DOHH2 (cell line): ENCODE data around the gene CES3.

Source experiments
- H3F3A ChIP-seq: fragments of 200-600 bp; sonication (generic), shearing (Covaris generic); 2 replicates; pipeline ENCODE4 v1.6.0; 2016; ENCODE audit warnings: antibody characterized with exemption, mild to moderate bottlenecking; ENCODE audit not compliant: control insufficient read depth, insufficient read depth
- H3K27ac ChIP-seq: fragments of 200-600 bp; sonication (generic); 2 replicates; pipeline ENCODE4 v1.5.1; 2014; ENCODE audit warnings: low read depth, mild to moderate bottlenecking, low read length, moderate library complexity
- H3K27me3 ChIP-seq: fragments of 200-600 bp; sonication (generic); 2 replicates; pipeline ENCODE4 v1.6.1; 2014; ENCODE audit warnings: mild to moderate bottlenecking, low read length, mixed read lengths; ENCODE audit not compliant: control insufficient read depth
- H3K36me3 ChIP-seq: fragments of 200-600 bp; sonication (generic); 2 replicates; pipeline ENCODE4 v1.6.1; 2014; ENCODE audit warnings: mild to moderate bottlenecking, low read length, moderate library complexity, mixed read lengths; ENCODE audit not compliant: control insufficient read depth
- H3K4me1 ChIP-seq: fragments of 200-600 bp; sonication (generic); 2 replicates; pipeline ENCODE4 v1.6.1; 2014; ENCODE audit warnings: mild to moderate bottlenecking, low read length, mixed read lengths; ENCODE audit not compliant: control insufficient read depth
- H3K4me2 ChIP-seq: fragments of 200-600 bp; sonication (generic); 2 replicates; pipeline ENCODE4 v1.6.0; 2014; ENCODE audit warnings: mild to moderate bottlenecking, low read length, moderate library complexity
- H3K4me3 ChIP-seq: fragments of 200-600 bp; sonication (generic); 2 replicates; pipeline ENCODE4 v1.5.1; 2014; ENCODE audit warnings: mild to moderate bottlenecking, low read length, mixed read lengths
- H3K79me2 ChIP-seq: fragments of 200-600 bp; sonication (generic); 2 replicates; pipeline ENCODE4 v1.6.1; 2014; ENCODE audit warnings: mild to moderate bottlenecking, low read length, mixed read lengths; ENCODE audit not compliant: control insufficient read depth
- H3K9me2 ChIP-seq: fragments of 200-600 bp; sonication (generic); replicated peaks from 2 replicates; pipeline ENCODE4 v1.6.1; 2014; ENCODE audit warnings: mild to moderate bottlenecking, low read length, mixed read lengths; ENCODE audit not compliant: control insufficient read depth
- H3K9me3 ChIP-seq: fragments of 200-600 bp; sonication (generic); 2 replicates; pipeline ENCODE4 v1.6.1; 2014; ENCODE audit warnings: antibody characterized with exemption, low read length, mixed read lengths; ENCODE audit not compliant: control insufficient read depth, insufficient read depth
- H4K20me1 ChIP-seq: fragments of 200-600 bp; sonication (generic); 2 replicates; pipeline ENCODE4 v1.6.0; 2014; ENCODE audit warnings: low read depth, mild to moderate bottlenecking, antibody characterized with exemption, low read length, moderate library complexity; ENCODE audit not compliant: control insufficient read depth, insufficient read depth
- CTCF ChIP-seq: fragments of 200-600 bp; sonication (generic); IDR thresholded peaks from one replicate; pipeline ENCODE4 v1.5.1; 2014; ENCODE audit warnings: antibody characterized with exemption, mild to moderate bottlenecking, low read depth, low read length; ENCODE audit not compliant: poor library complexity, severe bottlenecking
- EZH2phosphoT487 ChIP-seq: fragments of 200-600 bp; sonication (generic); IDR thresholded peaks from 2 replicates; pipeline ENCODE4 v1.6.1; 2017; ENCODE audit warnings: borderline replicate concordance, mild to moderate bottlenecking, antibody characterized with exemption, low read length, moderate library complexity, mixed read lengths

The CES3 gene

DNA sequence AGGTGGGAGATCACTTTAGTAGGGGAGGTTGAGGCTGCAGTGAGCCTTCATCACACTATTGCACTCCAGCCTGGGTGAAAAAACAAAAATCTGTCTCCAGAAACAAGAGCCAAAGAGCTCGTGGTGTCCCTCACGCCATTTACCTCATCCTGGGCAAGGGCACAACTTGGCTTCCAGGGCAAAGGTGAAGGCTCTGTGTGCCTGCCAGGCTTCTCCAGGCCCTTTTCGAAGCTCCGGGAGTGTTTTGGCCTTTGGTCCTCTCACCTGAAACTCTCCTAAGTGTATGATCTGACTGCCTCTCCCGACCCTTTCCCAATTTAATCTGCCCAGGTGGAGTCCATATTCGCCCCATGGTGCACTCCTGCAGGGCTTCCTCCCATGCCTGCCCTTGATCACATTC, 11.6 kb upstream of the CES3 start:
- Histone ChIP-seq H3K9me3 (no peaks in the 10 kb centered on the region), H3K27ac (no peak overlapping the region), H3K27me3 (peaks cover 48% of the 10 kb centered on the region)

GRCh38 chr16:66950437-66950836, 10.6 kb upstream of the CES3 start:
- H4K20me1 ChIP-seq: no peaks in the 10 kb centered on the region
- H3K36me3 ChIP-seq: no peaks in the 10 kb centered on the region
- no peak overlapping the region for H3K27ac ChIP-seq
- no peak overlapping the region for H3K4me2 ChIP-seq
- no peaks in the 10 kb centered on the region for H3K79me2 ChIP-seq
- no peaks in the 10 kb centered on the region for H3K9me3 ChIP-seq
- H3K4me1 ChIP-seq: peaks cover 18% of the 10 kb centered on the region
- H3K4me3 ChIP-seq: no peak overlapping the region
- TF ChIP-seq EZH2phosphoT487 (no peak), CTCF (no peak)
- H3K27me3 ChIP-seq: peaks cover 48% of the 10 kb centered on the region
- no peaks in the 10 kb centered on the region for H3K9me2 ChIP-seq
- no peaks in the 10 kb centered on the region for H3F3A ChIP-seq

More for the DNA sequence above, 11.6 kb upstream of the CES3 start:
- Histone ChIP-seq H3K79me2 (no peaks in the 10 kb centered on the region), H3K9me2 (no peaks in the 10 kb centered on the region), H4K20me1 (no peaks in the 10 kb centered on the region), H3K4me1 (peaks cover 18% of the 10 kb centered on the region), H3K4me2 (no peak overlapping the region), H3K36me3 (no peaks in the 10 kb centered on the region), H3K4me3 (no peak overlapping the region), H3F3A (no peaks in the 10 kb centered on the region)
- no peak for TF ChIP-seq EZH2phosphoT487
- TF ChIP-seq CTCF: no peak

DNA sequence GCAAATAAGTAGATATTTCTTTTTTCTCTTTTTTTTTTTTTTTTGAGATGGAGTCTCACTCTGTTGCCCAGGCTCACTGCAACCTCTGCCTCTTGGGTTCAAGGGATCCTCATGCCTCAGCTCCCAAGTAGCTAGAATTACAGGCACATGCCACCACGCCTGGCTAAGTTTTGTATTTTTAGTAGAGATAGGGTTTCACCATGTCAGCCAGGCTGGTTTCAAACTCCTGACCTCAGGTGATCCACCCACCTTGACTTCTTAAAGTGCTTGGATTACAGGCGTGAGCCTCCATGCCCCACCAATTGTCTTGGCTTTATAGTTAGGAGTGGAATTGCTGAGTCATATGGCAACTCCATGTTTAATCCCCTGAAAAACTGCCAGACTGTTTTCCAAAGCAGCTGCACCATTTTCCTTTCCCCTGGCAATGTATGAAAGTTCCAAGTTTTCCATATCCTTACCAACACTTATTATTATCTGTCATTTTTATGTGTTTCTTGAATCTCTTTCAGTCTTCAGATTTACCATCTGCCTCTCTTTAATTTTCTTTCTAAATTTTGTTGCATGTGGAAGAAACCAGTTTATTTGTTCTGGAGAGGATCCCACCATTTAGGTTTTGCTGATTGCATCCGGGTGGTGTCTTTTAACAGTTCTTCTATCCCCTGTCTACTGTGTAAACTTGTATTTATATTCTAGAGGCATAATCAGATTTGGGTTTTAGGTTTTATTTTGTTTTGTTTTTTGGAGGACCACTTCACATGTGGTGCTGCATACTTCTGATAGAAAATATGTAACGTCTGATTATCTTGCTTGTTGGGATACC, 9.9 kb upstream of the CES3 start:
- Histone ChIP-seq H3K36me3 (no peaks in the 10 kb centered on the region), H3K9me3 (no peaks in the 10 kb centered on the region), H3K79me2 (no peaks in the 10 kb centered on the region), H4K20me1 (no peaks in the 10 kb centered on the region), H3K4me3 (no peak overlapping the region), H3K27ac (no peak overlapping the region), H3F3A (no peaks in the 10 kb centered on the region), H3K4me1 (peaks cover 18% of the 10 kb centered on the region), H3K4me2 (no peak overlapping the region), H3K27me3 (peaks cover 48% of the 10 kb centered on the region), H3K9me2 (no peaks in the 10 kb centered on the region)
- TF ChIP-seq CTCF (no peak), EZH2phosphoT487 (no peak)
